H1 (cell line): ENCODE measurements around the gene CNNM2.

ENCODE experiments used
- ATF2 ChIP-seq: IDR thresholded peaks from 2 replicates; pipeline ENCODE4 v1.6.1; 2012; ENCODE audit warnings: low read length, inconsistent platforms
- BACH1 ChIP-seq: IDR thresholded peaks from 2 replicates; pipeline ENCODE4 v1.6.1; 2012; ENCODE audit warnings: low read length, improper control_type of control experiment
- BRCA1 ChIP-seq: IDR thresholded peaks from 2 replicates; pipeline ENCODE4 v1.6.1; 2012; ENCODE audit warnings: low read depth, low read length, improper control_type of control experiment
- CTCF ChIP-seq, 3 experiments: IDR thresholded peaks; 1 replicate in 2 of 3; 2 replicates in 1 of 3; pipeline versions ENCODE4 v1.5.1 to v1.6.1; 2011; ENCODE audit warnings: low read length in 3 of 3, mild to moderate bottlenecking in 3 of 3, inconsistent platforms in 2 of 3, low read depth in 1 of 3, moderate library complexity in 1 of 3; ENCODE audit not compliant: insufficient read depth in 1 of 3; ENCODE audit errors: control extremely low read depth in 1 of 3
- HDAC6 ChIP-seq: IDR thresholded peaks from one replicate; pipeline ENCODE4 v1.7.1; 2012; ENCODE audit warnings: low read depth, mild to moderate bottlenecking, inconsistent platforms, low read length, moderate library complexity
- NRF1 ChIP-seq: IDR thresholded peaks from 2 replicates; pipeline ENCODE4 v1.6.1; 2011; ENCODE audit warnings: mild to moderate bottlenecking, low read depth, low read length, improper control_type of control experiment
- POLR2A ChIP-seq, 2 experiments: IDR thresholded peaks; 1 replicate in 1 of 2; 2 replicates in 1 of 2; pipeline ENCODE4 v1.6.1; 2011; ENCODE audit warnings: low read depth in 2 of 2, low read length in 2 of 2, mild to moderate bottlenecking in 2 of 2; ENCODE audit errors: control extremely low read depth in 1 of 2
- RAD21 ChIP-seq, 2 experiments: IDR thresholded peaks in 1 of 2; conservative IDR thresholded peaks in 1 of 2; 2 replicates each; pipeline ENCODE4 v1.6.1; 2011; ENCODE audit warnings: low read depth in 2 of 2, low read length in 2 of 2, improper control_type of control experiment in 1 of 2, inconsistent platforms in 1 of 2, mild to moderate bottlenecking in 1 of 2, moderate library complexity in 1 of 2
- TAF1 ChIP-seq: IDR thresholded peaks from 2 replicates; pipeline ENCODE4 v1.6.1; 2011; ENCODE audit warnings: mild to moderate bottlenecking, low read depth, low read length
- TBP ChIP-seq: IDR thresholded peaks from 2 replicates; pipeline ENCODE4 v1.6.1; 2011; ENCODE audit warnings: low read depth, low read length, improper control_type of control experiment
- ZNF274 ChIP-seq: IDR thresholded peaks from 2 replicates; pipeline ENCODE4 v1.7.0; 2012; ENCODE audit warnings: low read length, borderline replicate concordance; ENCODE audit errors: extremely low read depth
- TF ChIP-seq, protein P1 (sequence below): IDR thresholded peaks from 2 replicates; pipeline ENCODE4 v1.6.1; 2011; ENCODE audit warnings: low read length, improper control_type of control experiment

DNA sequence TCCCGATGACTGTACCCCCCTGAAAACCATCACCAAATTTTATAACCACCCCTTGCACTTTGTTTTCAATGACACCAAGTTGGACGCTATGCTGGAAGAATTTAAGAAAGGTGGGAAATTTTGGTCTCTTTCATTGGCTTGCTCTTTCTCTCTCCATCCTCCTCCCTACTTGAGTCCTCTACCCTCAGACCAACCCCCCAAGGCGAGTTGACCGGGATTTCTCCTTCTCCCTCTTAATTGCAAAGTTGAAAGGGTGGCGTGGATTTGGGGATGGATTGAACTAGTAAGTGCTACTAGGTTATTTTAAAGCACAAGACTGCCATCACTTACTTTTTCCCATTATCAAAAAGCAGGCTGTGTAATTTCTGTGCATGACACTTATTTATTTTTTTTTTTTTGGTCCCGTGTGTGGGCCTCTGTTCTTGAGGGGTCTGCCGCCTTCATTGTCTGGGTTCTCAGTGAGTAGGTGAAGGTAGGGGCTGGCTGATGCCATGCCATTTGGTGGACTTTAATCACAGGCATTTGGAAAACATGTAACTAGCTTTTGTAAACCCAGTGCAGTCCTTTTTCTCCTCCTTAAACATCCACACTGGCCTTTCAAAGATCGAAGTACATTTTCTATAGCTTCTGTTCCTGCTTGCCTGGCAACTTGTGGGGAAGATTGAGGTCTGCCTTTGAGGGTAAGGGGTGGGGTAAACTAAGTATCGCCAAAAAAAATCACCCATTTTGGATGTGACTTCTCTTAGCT, 2.1 kb downstream of the CNNM2 start:
- TF ChIP-seq POLR2A (IDR thresholded peaks at IDR 0.05; ENCODE audit: control extremely low read depth in 1 of 2, low read depth in 2 of 2, low read length in 2 of 2) (no peak), CTCF (IDR thresholded peaks at IDR 0.05; ENCODE audit: control extremely low read depth in 1 of 3, insufficient read depth in 1 of 3, low read depth in 1 of 3, low read length in 3 of 3) (no peak), TBP (no peak), RAD21 (IDR thresholded peaks at IDR 0.05 in 1 of 2, conservative IDR thresholded peaks at IDR 0.05 in 1 of 2; ENCODE audit: low read depth in 2 of 2, low read length in 2 of 2) (peak; percentile 9 to 13; a peak in 2 of 4 replicates), TAF1 (no peak), ZNF274 (no peak), HDAC6 (no peak), BACH1 (no peak), ATF2 (no peak), NRF1 (no peak), BRCA1 (no peak)
- TF ChIP-seq, protein P1, sequence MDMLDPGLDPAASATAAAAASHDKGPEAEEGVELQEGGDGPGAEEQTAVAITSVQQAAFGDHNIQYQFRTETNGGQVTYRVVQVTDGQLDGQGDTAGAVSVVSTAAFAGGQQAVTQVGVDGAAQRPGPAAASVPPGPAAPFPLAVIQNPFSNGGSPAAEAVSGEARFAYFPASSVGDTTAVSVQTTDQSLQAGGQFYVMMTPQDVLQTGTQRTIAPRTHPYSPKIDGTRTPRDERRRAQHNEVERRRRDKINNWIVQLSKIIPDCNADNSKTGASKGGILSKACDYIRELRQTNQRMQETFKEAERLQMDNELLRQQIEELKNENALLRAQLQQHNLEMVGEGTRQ: no peak
